GM21526 (cell line): ENCODE measurements around the gene STXBP2.

Source experiments
- ATAC-seq: cut with Tn5 transposase; IDR thresholded peaks from one replicate; pipeline ENCODE4 v1.9.1; 2021; ENCODE audit warnings: moderate library complexity; ENCODE audit not compliant: unreplicated experiment, low FRiP score

The STXBP2 gene

GRCh38 chr19:7612282-7613274 is 24.3 kb upstream of the STXBP2 start:
- no peak for ATAC-seq

- no peak for ATAC-seq
These were observed 21.8 kb upstream of the STXBP2 start for GRCh38 chr19:7614859-7615741.

- no peak for ATAC-seq
These were observed 19.7 kb upstream of the STXBP2 start for GRCh38 chr19:7617172-7617571.

GRCh38 chr19:7617735-7618134 is 19.2 kb upstream of the STXBP2 start:
- no peak for ATAC-seq

- ATAC-seq = no peak
These were observed 18.6 kb upstream of the STXBP2 start for GRCh38 chr19:7618348-7618747.

GRCh38 chr19:7618771-7619510 is 18.0 kb upstream of the STXBP2 start:
- ATAC-seq = no peak

- ATAC-seq = no peak
These were observed 17.1 kb upstream of the STXBP2 start for GRCh38 chr19:7619671-7620441.

GRCh38 chr19:7620442-7621412 is 16.2 kb upstream of the STXBP2 start:
- no peak for ATAC-seq

GRCh38 chr19:7622933-7623685 is 13.8 kb upstream of the STXBP2 start:
- no peak for ATAC-seq

- ATAC-seq = no peak
These were observed 12.9 kb upstream of the STXBP2 start for GRCh38 chr19:7623725-7624603.

- ATAC-seq = no peak
These were observed 12.1 kb upstream of the STXBP2 start for GRCh38 chr19:7624810-7625209.

GRCh38 chr19:7625763-7626372 is 11.0 kb upstream of the STXBP2 start:
- no peak for ATAC-seq

- no peak for ATAC-seq
These were observed 9.7 kb upstream of the STXBP2 start for GRCh38 chr19:7627166-7627565.

- no peak for ATAC-seq
These were observed 8.2 kb upstream of the STXBP2 start for GRCh38 chr19:7628589-7629311.

GRCh38 chr19:7629347-7630054 is 7.4 kb upstream of the STXBP2 start, which contains the start of the genes PET100 and XAB2:
PET100 (plus strand) TSS chr19:7629793; CDS start chr19:7629834, 41 bp downstream.
XAB2 (minus strand) TSS chr19:7629545; CDS start chr19:7629527, 18 bp downstream.
- peak; percentile 65 for ATAC-seq
